NCI-H2227 (cell line): ENCODE data around the gene ZDBF2.
"Not testable (repeated sequence)": the region's sequence is repeated elsewhere in the genome, so short reads cannot be mapped to it uniquely, and the experiment has no call there.

Source experiments
- DNase-seq: peaks from one replicate; lab custom pipeline; 2025; ENCODE audit not compliant: unreplicated experiment; lab: John Stamatoyannopoulos, UW

ZDBF2 gene

GRCh38 chr2:206259376-206260187, 14.9 kb upstream of the ZDBF2 start:
- DNase-seq, result no peak

- DNase-seq, result peak; percentile 69
These were observed 14.1 kb upstream of the ZDBF2 start for GRCh38 chr2:206260188-206261012.

GRCh38 chr2:206263959-206264603, 10.4 kb upstream of the ZDBF2 start:
- DNase-seq, result no peak

- DNase-seq, result no peak
These were observed 8.0 kb upstream of the ZDBF2 start for GRCh38 chr2:206266130-206267125.

GRCh38 chr2:206267567-206267966, 6.9 kb upstream of the ZDBF2 start:
- no peak for DNase-seq

- no peak for DNase-seq
These were observed 3.4 kb upstream of the ZDBF2 start for GRCh38 chr2:206271065-206271464.

GRCh38 chr2:206273905-206274304, 558 bp upstream of the ZDBF2 start:
- DNase-seq, result no peak

- DNase-seq, result peak; percentile 84
These were observed 1.0 kb downstream of the ZDBF2 start for GRCh38 chr2:206275312-206276055.

- no peak for DNase-seq
These were observed 1.9 kb downstream of the ZDBF2 start for GRCh38 chr2:206276169-206276942.

- no peak for DNase-seq
These were observed 3.0 kb downstream of the ZDBF2 start for GRCh38 chr2:206277503-206277902.

GRCh38 chr2:206282746-206283145, 8.3 kb downstream of the ZDBF2 start:
- DNase-seq, result no peak

GRCh38 chr2:206287197-206287596, 12.7 kb downstream of the ZDBF2 start:
- no peak for DNase-seq

- no peak for DNase-seq
These were observed 14.9 kb downstream of the ZDBF2 start for GRCh38 chr2:206289391-206289790.

- no peak for DNase-seq
These were observed 21.7 kb downstream of the ZDBF2 start for GRCh38 chr2:206296128-206296527.

GRCh38 chr2:206299608-206300007, 25.1 kb downstream of the ZDBF2 start:
- not testable (repeated sequence) for DNase-seq

GRCh38 chr2:206305523-206306245, 31.2 kb downstream of the ZDBF2 start:
- DNase-seq, result no peak

GRCh38 chr2:206311026-206311425, 36.6 kb downstream of the ZDBF2 start:
- no peak for DNase-seq

GRCh38 chr2:206316141-206316540, 41.7 kb downstream of the ZDBF2 start:
- no peak for DNase-seq
